Measurements from ENCODE around the gene CNTN4. TPM values are rescaled to one million over a fixed set of nuclear protein-coding genes. Genes with fewer than 3 reads are reported as not detected.
A peak's percentile ranks its signal among the peaks of the same experiment; 100 is the strongest.

CNTN4 gene
- total RNA-seq, 1 experiment from 2014 or later = 5.7 TPM

- Histone ChIP-seq H3K4me3 (ENCODE audit: low read depth, low read length, poor library complexity, severe bottlenecking) (no peak overlapping the region), H3K9me3 (ENCODE audit: low read depth, low read length, poor library complexity, severe bottlenecking) (no peaks in the 10 kb centered on the region), H3K4me1 (ENCODE audit: insufficient read depth, low read length, poor library complexity, severe bottlenecking) (no peaks in the 10 kb centered on the region), H3K27ac (ENCODE audit: low read depth, low read length, poor library complexity, severe bottlenecking) (no peak overlapping the region), H3K27me3 (replicated peaks; ENCODE audit: insufficient read depth, low read depth, low read length, poor library complexity) (no peaks in the 10 kb centered on the region), H3K36me3 (ENCODE audit: insufficient read depth, low read length, poor library complexity, severe bottlenecking) (no peaks in the 10 kb centered on the region)
- ChIA-PET POLR2A (ENCODE audit: low non-redundant PET) (no interaction called here), CTCF (no interaction called here)
- no peak for TF ChIP-seq CTCF (conservative IDR thresholded peaks at IDR 0.05; ENCODE audit: low read depth, low read length)
- no peak for TF ChIP-seq EZH2 (IDR thresholded peaks at IDR 0.05; ENCODE audit: borderline replicate concordance, low read depth, low read length, poor library complexity, severe bottlenecking)
- intact Hi-C loops (cut with micrococcal nuclease; ENCODE audit: unreplicated experiment) = no loop called here
- no TSS peak for BruUV-seq (replicated peaks)
- no peak for DNase-seq (ENCODE audit: low spot score)
Measured at GRCh38 chr3:2995195-2995594, 896.5 kb downstream of the CNTN4 start.

DNA sequence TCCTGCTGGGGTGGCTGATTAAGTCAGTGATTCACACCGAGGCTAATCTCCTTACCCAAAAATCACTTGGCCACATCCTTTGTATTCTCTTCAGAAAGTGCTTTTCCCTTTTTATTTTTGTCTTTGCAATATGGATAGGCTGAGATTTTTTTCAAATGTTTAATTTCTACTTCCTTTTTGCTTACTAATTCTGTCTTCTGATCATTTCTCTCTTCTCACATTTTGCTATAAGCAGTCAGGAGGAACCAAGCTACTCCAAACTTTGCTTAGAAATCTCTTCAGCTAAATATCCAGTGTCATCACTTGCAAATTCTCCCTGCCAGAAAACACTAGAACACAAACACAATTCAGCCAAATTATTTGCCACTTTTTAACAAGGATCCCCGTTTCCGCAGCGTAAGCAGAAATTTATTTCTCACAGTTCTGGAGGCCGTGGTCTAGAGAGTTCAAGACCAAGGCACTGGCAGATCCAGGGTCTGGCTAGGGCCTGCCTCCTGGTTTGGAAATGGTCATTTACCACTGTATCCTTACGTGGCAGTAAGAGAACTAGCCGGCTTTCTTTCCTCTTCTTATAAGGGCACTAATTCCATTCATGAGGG lies 906.6 kb downstream of the CNTN4 start:
- CTCF ChIA-PET = no interaction called here
- Histone ChIP-seq H3K27me3 (replicated peaks; ENCODE audit: insufficient read depth, low read depth, low read length, poor library complexity) (no peaks in the 10 kb centered on the region), H3K27ac (ENCODE audit: low read depth, low read length, poor library complexity, severe bottlenecking) (peak overlapping the region; percentile 50), H3K9me3 (ENCODE audit: low read depth, low read length, poor library complexity, severe bottlenecking) (no peaks in the 10 kb centered on the region), H3K4me1 (ENCODE audit: insufficient read depth, low read length, poor library complexity, severe bottlenecking) (no peaks in the 10 kb centered on the region), H3K4me3 (ENCODE audit: low read depth, low read length, poor library complexity, severe bottlenecking) (no peak overlapping the region), H3K36me3 (ENCODE audit: insufficient read depth, low read length, poor library complexity, severe bottlenecking) (no peaks in the 10 kb centered on the region)
- intact Hi-C loops (cut with micrococcal nuclease; ENCODE audit: unreplicated experiment) = no loop called here
- DNase-seq (ENCODE audit: low spot score) = peak; percentile 52
- TF ChIP-seq EZH2 (IDR thresholded peaks at IDR 0.05; ENCODE audit: borderline replicate concordance, low read depth, low read length, poor library complexity, severe bottlenecking) (no peak), CTCF (conservative IDR thresholded peaks at IDR 0.05; ENCODE audit: low read depth, low read length) (no peak)
- BruUV-seq (replicated peaks) = no TSS peak
- POLR2A ChIA-PET (ENCODE audit: low non-redundant PET) = no interaction called here

GRCh38 chr3:3013317-3014052 lies 914.8 kb downstream of the CNTN4 start:
- H3K4me1 ChIP-seq (ENCODE audit: insufficient read depth, low read length, poor library complexity, severe bottlenecking) = no peaks in the 10 kb centered on the region
- intact Hi-C loops (cut with micrococcal nuclease; ENCODE audit: unreplicated experiment) = loop anchor here (10.0 kb wide), 4 partner anchors 859 to 1929 kb away; no protein-coding TSS in a partner anchor
- H3K9me3 ChIP-seq (ENCODE audit: low read depth, low read length, poor library complexity, severe bottlenecking) = no peaks in the 10 kb centered on the region
- BruUV-seq (replicated peaks) = no TSS peak
- no peak for DNase-seq (ENCODE audit: low spot score)
- H3K4me3 ChIP-seq (ENCODE audit: low read depth, low read length, poor library complexity, severe bottlenecking) = no peak overlapping the region
- ChIA-PET CTCF (no interaction called here), POLR2A (ENCODE audit: low non-redundant PET) (no interaction called here)
- no peaks in the 10 kb centered on the region for H3K27me3 ChIP-seq (replicated peaks; ENCODE audit: insufficient read depth, low read depth, low read length, poor library complexity)
- H3K27ac ChIP-seq (ENCODE audit: low read depth, low read length, poor library complexity, severe bottlenecking) = no peak overlapping the region
- H3K36me3 ChIP-seq (ENCODE audit: insufficient read depth, low read length, poor library complexity, severe bottlenecking) = no peaks in the 10 kb centered on the region
- TF ChIP-seq EZH2 (IDR thresholded peaks at IDR 0.05; ENCODE audit: borderline replicate concordance, low read depth, low read length, poor library complexity, severe bottlenecking) = no peak
- no peak for TF ChIP-seq CTCF (conservative IDR thresholded peaks at IDR 0.05; ENCODE audit: low read depth, low read length)

Measured in A673 (cell line).